IMR-90 (cell line): Measurements from ENCODE around the gene PARVB. TPM values are rescaled to one million over a fixed set of nuclear protein-coding genes. Genes with fewer than 3 reads are reported as not detected.

ENCODE experiments used
- ATAC-seq: fragments of 200-7000 bp; cut with Tn5 transposase; 2 replicates; pipeline ENCODE4 v1.9.1; 2020; ENCODE audit warnings: low read depth, mild to moderate bottlenecking, moderate library complexity
- BruUV-seq: library from RNA; stranded (reverse); fragments of 400-500 nt; replicated peaks from 2 replicates; lab custom pipeline; 2021; lab: Mats Ljungman, UMichigan
- CTCF ChIA-PET: fragments of 300-600 bp; formaldehyde crosslinking; extraction: SDS; loops from one replicate; lab custom pipeline; 2021; ENCODE audit warnings: antibody characterized with exemption; lab: Yijun Ruan, JAX
- POLR2A ChIA-PET: fragments of 300-600 bp; sonication (Branson Sonifier 250); formaldehyde crosslinking; loops from one replicate; lab custom pipeline; 2022; ENCODE audit warnings: antibody characterized with exemption; ENCODE audit not compliant: unreplicated experiment; lab: Charles Lee
- DNase-seq: peaks from one replicate; pipeline ENCODE4 v3.0.0; 2013
- H2AFZ ChIP-seq: replicated peaks from 2 replicates; pipeline ENCODE3; 2013; ENCODE audit warnings: low read length, mild to moderate bottlenecking; ENCODE audit not compliant: poor library complexity
- H2AK5ac ChIP-seq: 2 replicates; pipeline ENCODE4 v1.6.1; 2013; ENCODE audit warnings: low read depth, low read length, inconsistent platforms
- H2AK9ac ChIP-seq: replicated peaks from 2 replicates; pipeline ENCODE3; 2013; ENCODE audit warnings: mild to moderate bottlenecking, low read depth, low read length, moderate library complexity; ENCODE audit not compliant: poor library complexity
- H2BK120ac ChIP-seq: 2 replicates; pipeline ENCODE4 v1.6.1; 2013; ENCODE audit warnings: low read depth, low read length, inconsistent platforms
- H2BK15ac ChIP-seq: 3 replicates; pipeline ENCODE4 v1.6.1; 2013; ENCODE audit warnings: low read depth, low read length, inconsistent platforms
- H2BK20ac ChIP-seq: 2 replicates; pipeline ENCODE4 v1.6.1; 2013; ENCODE audit warnings: low read depth, mild to moderate bottlenecking, inconsistent platforms, low read length, moderate library complexity
- H2BK5ac ChIP-seq: 2 replicates; pipeline ENCODE4 v1.6.1; 2013; ENCODE audit warnings: mild to moderate bottlenecking, low read depth, low read length, inconsistent platforms; ENCODE audit not compliant: poor library complexity, severe bottlenecking
- H3K14ac ChIP-seq: replicated peaks from 2 replicates; pipeline ENCODE4 v1.6.1; 2013; ENCODE audit warnings: low read depth, low read length, inconsistent platforms
- H3K18ac ChIP-seq: 2 replicates; pipeline ENCODE4 v1.6.1; 2013; ENCODE audit warnings: low read depth, low read length, control low read depth
- H3K23ac ChIP-seq: 2 replicates; pipeline ENCODE4 v1.6.1; 2013; ENCODE audit warnings: low read depth, low read length, inconsistent platforms
- H3K27ac ChIP-seq: 2 replicates; pipeline ENCODE4 v1.5.1; 2013; ENCODE audit warnings: mild to moderate bottlenecking, control low read depth, low read length; ENCODE audit not compliant: insufficient read depth
- H3K27me3 ChIP-seq: 2 replicates; pipeline ENCODE4 v1.6.1; 2013; ENCODE audit warnings: low read length; ENCODE audit not compliant: control insufficient read depth, insufficient read depth
- H3K36me3 ChIP-seq: 2 replicates; pipeline ENCODE4 v1.6.1; 2013; ENCODE audit warnings: low read length, mixed read lengths; ENCODE audit not compliant: control insufficient read depth, insufficient read depth
- H3K4ac ChIP-seq: 2 replicates; pipeline ENCODE4 v1.6.1; 2013; ENCODE audit warnings: low read depth, low read length, inconsistent platforms
- H3K4me1 ChIP-seq: 2 replicates; pipeline ENCODE4 v1.6.1; 2013; ENCODE audit warnings: low read length, mixed read lengths; ENCODE audit not compliant: control insufficient read depth, insufficient read depth
- H3K4me2 ChIP-seq: 2 replicates; pipeline ENCODE4 v1.6.1; 2013; ENCODE audit warnings: low read depth, mild to moderate bottlenecking, control low read depth, low read length, moderate library complexity
- H3K4me3 ChIP-seq: 2 replicates; pipeline ENCODE4 v1.5.1; 2013; ENCODE audit warnings: low read depth, mild to moderate bottlenecking, control low read depth, low read length, moderate library complexity; ENCODE audit not compliant: insufficient read depth
- H3K56ac ChIP-seq: 2 replicates; pipeline ENCODE4 v1.6.1; 2013; ENCODE audit warnings: low read length, inconsistent platforms; ENCODE audit not compliant: insufficient read depth; ENCODE audit errors: extremely low read depth
- H3K79me1 ChIP-seq, 2 experiments: 2 replicates each; pipeline ENCODE4 v1.6.1; 2013; ENCODE audit warnings: low read length in 2 of 2, inconsistent platforms in 1 of 2, low read depth in 1 of 2
- H3K9ac ChIP-seq: 2 replicates; pipeline ENCODE4 v1.6.1; 2013; ENCODE audit warnings: low read depth, low read length, control low read depth
- H3K9me1 ChIP-seq: 2 replicates; pipeline ENCODE4 v1.6.1; 2013; ENCODE audit warnings: low read length, inconsistent platforms; ENCODE audit not compliant: insufficient read depth
- H3K9me3 ChIP-seq: 2 replicates; pipeline ENCODE4 v1.6.1; 2013; ENCODE audit warnings: low read length; ENCODE audit not compliant: control insufficient read depth, insufficient read depth
- H4K20me1 ChIP-seq: 2 replicates; pipeline ENCODE4 v1.6.1; 2013; ENCODE audit warnings: low read length, inconsistent platforms; ENCODE audit not compliant: insufficient read depth
- H4K5ac ChIP-seq: 2 replicates; pipeline ENCODE4 v1.6.1; 2013; ENCODE audit warnings: mild to moderate bottlenecking, low read depth, low read length, control low read depth
- H4K8ac ChIP-seq, 2 experiments: 2 replicates each; pipeline ENCODE4 v1.6.1; 2013; ENCODE audit warnings: low read depth in 2 of 2, low read length in 2 of 2, control low read depth in 1 of 2, inconsistent platforms in 1 of 2
- H4K91ac ChIP-seq: 2 replicates; pipeline ENCODE4 v1.6.1; 2013; ENCODE audit warnings: low read depth, low read length, inconsistent platforms; ENCODE audit not compliant: insufficient read depth
- BHLHE40 ChIP-seq: fragments of 150-350 bp; IDR thresholded peaks from 2 replicates; pipeline ENCODE4 v1.6.1; 2016; ENCODE audit warnings: mild to moderate bottlenecking, low read depth, low read length
- CEBPB ChIP-seq: IDR thresholded peaks from 2 replicates; pipeline ENCODE4 v1.6.1; 2012; ENCODE audit warnings: low read depth, low read length, improper control_type of control experiment
- CHD1 ChIP-seq: IDR thresholded peaks from 2 replicates; pipeline ENCODE4 v1.6.1; 2012; ENCODE audit warnings: low read depth, low read length, improper control_type of control experiment
- CTCF ChIP-seq: conservative IDR thresholded peaks from 2 replicates; pipeline ENCODE4 v1.5.1; 2012; ENCODE audit warnings: mild to moderate bottlenecking, low read depth, low read length, improper control_type of control experiment
- ELK1 ChIP-seq: fragments of 150-350 bp; IDR thresholded peaks from 2 replicates; pipeline ENCODE4 v1.6.1; 2016; ENCODE audit warnings: low read depth, mild to moderate bottlenecking, low read length, moderate library complexity, borderline replicate concordance
- FOS ChIP-seq: fragments of 150-350 bp; IDR thresholded peaks from 2 replicates; pipeline ENCODE4 v1.6.1; 2016; ENCODE audit warnings: low read depth, low read length
- MAFK ChIP-seq: IDR thresholded peaks from 2 replicates; pipeline ENCODE4 v1.6.1; 2012; ENCODE audit warnings: low read depth, low read length, improper control_type of control experiment
- MAZ ChIP-seq: IDR thresholded peaks from 2 replicates; pipeline ENCODE4 v1.6.1; 2012; ENCODE audit warnings: low read depth, mild to moderate bottlenecking, low read length, improper control_type of control experiment, moderate library complexity, borderline replicate concordance
- MXI1 ChIP-seq: IDR thresholded peaks from 2 replicates; pipeline ENCODE4 v1.6.1; 2012; ENCODE audit warnings: low read depth, mild to moderate bottlenecking, low read length, moderate library complexity, borderline replicate concordance
- NFE2L2 ChIP-seq: fragments of 150-350 bp; IDR thresholded peaks from 2 replicates; pipeline ENCODE4 v1.6.1; 2016; ENCODE audit warnings: low read depth, mild to moderate bottlenecking, low read length
- POLR2A ChIP-seq: IDR thresholded peaks from 2 replicates; pipeline ENCODE4 v1.6.1; 2012; ENCODE audit warnings: mild to moderate bottlenecking, low read depth, low read length
- RAD21 ChIP-seq: IDR thresholded peaks from 2 replicates; pipeline ENCODE4 v1.6.1; 2012; ENCODE audit warnings: low read length, improper control_type of control experiment
- RCOR1 ChIP-seq: IDR thresholded peaks from 2 replicates; pipeline ENCODE4 v1.6.1; 2012; ENCODE audit warnings: mild to moderate bottlenecking, low read length, improper control_type of control experiment; ENCODE audit not compliant: insufficient replicate concordance
- RFX5 ChIP-seq: IDR thresholded peaks from 2 replicates; pipeline ENCODE4 v1.8.0; 2012; ENCODE audit warnings: low read depth, mild to moderate bottlenecking, low read length, moderate library complexity
- SMC3 ChIP-seq: fragments of 150-350 bp; IDR thresholded peaks from 2 replicates; pipeline ENCODE4 v1.6.1; 2016; ENCODE audit warnings: low read depth, mild to moderate bottlenecking, antibody characterized with exemption, low read length, moderate library complexity
- WGBS, 2 experiments: methylation state at CpG; one replicate each; pipeline versions ENCODE4 v1.1.5 to v1.1.7; 2013; ENCODE audit warnings: missing lambda C conversion rate in 2 of 2; ENCODE audit not compliant: insufficient read length in 1 of 2; ENCODE audit errors: extremely low coverage in 2 of 2; 5-methylcytosine and 5-hydroxymethylcytosine counted together
- dilution Hi-C: fragments of 300-500 bp; cut with HindIII; formaldehyde crosslinking; loops from one replicate; pipeline ENCODE4 v1.14.3; 2018; ENCODE audit warnings: low sequenced_read_pairs; ENCODE audit not compliant: unreplicated experiment
- in situ Hi-C: fragments of 300-500 bp; cut with MboI; formaldehyde crosslinking; loops from 3 replicates; pipeline ENCODE4 v1.14.3; 2019; ENCODE audit warnings: low sequenced_read_pairs, inconsistent platforms, mixed read lengths
- intact Hi-C: fragments of 100-400 bp; cut with micrococcal nuclease; formaldehyde crosslinking; loops from 2 replicates; pipeline ENCODE4 v1.10.0; 2022
- polyA plus RNA-seq, 3 experiments: library from polyadenylated mRNA; depleted of rRNA; stranded (reverse); fragments of >200 nt; gene quantifications; 2 replicates each; pipeline ENCODE4 v1.2.3, GENCODE V29; 2012; ENCODE audit warnings: low replicate concordance in 1 of 3
- total RNA-seq: library from RNA; depleted of rRNA; stranded (reverse); fragments of >200 nt; gene quantifications from 2 replicates; pipeline ENCODE4 v1.2.3, GENCODE V29; 2012
- TF ChIP-seq, protein P1 (sequence below): fragments of 150-350 bp; IDR thresholded peaks from 2 replicates; pipeline ENCODE4 v1.6.1; 2017; ENCODE audit warnings: mild to moderate bottlenecking, antibody characterized with exemption, low read length, low read depth

PARVB gene
- total and polyA plus RNA-seq, 2 of the 4 experiments (the other 2 are of a cell fraction), result 44.3 to 53.9 TPM

GRCh38 chr22:44194569-44194968 lies 170.5 kb downstream of the PARVB start:
- no peak for TF ChIP-seq RFX5
- no peak for TF ChIP-seq CHD1
- TF ChIP-seq FOS, result no peak
- TF ChIP-seq BHLHE40, result no peak
- TF ChIP-seq CTCF, result no peak
- no peak for TF ChIP-seq NFE2L2
- no peak for TF ChIP-seq SMC3
- no peak for TF ChIP-seq RAD21
- TF ChIP-seq MAFK, result no peak
- no peak for TF ChIP-seq ELK1
- TF ChIP-seq, protein P1, sequence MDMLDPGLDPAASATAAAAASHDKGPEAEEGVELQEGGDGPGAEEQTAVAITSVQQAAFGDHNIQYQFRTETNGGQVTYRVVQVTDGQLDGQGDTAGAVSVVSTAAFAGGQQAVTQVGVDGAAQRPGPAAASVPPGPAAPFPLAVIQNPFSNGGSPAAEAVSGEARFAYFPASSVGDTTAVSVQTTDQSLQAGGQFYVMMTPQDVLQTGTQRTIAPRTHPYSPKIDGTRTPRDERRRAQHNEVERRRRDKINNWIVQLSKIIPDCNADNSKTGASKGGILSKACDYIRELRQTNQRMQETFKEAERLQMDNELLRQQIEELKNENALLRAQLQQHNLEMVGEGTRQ, result no peak
- no peak for TF ChIP-seq CEBPB
- no peak for TF ChIP-seq RCOR1
- no peak for TF ChIP-seq POLR2A
- no peak for TF ChIP-seq MAZ
- no peak for TF ChIP-seq MXI1
- H3K27me3 ChIP-seq, result peaks cover 38% of the 10 kb centered on the region
- H3K18ac ChIP-seq, result no peak overlapping the region
- no peak overlapping the region for H2BK15ac ChIP-seq
- in situ Hi-C loops (no loop called here), intact Hi-C loops (no loop called here), dilution Hi-C loops (no loop called here)
- peaks cover 2% of the 10 kb centered on the region; the same call in 1 of the 2 replicates for H3K4me1 ChIP-seq
- no peak overlapping the region for H4K5ac ChIP-seq
- no peak overlapping the region for H2AFZ ChIP-seq
- WGBS, 2 experiments, result 72 to 100% methylated on average over 1 to 2 of the region's 2 CpGs
- H4K20me1 ChIP-seq, result no peaks in the 10 kb centered on the region
- H3K4ac ChIP-seq, result no peak overlapping the region
- no peaks in the 10 kb centered on the region for H3K79me1 ChIP-seq
- no peak overlapping the region for H3K23ac ChIP-seq
- H3K9me1 ChIP-seq, result no peaks in the 10 kb centered on the region; the same call in 1 of the 2 replicates
- H4K91ac ChIP-seq, result no peak overlapping the region
- no peak overlapping the region for H3K56ac ChIP-seq
- POLR2A ChIA-PET, result no interaction called here
- H4K8ac ChIP-seq, result no peak overlapping the region
- ATAC-seq (no peak), DNase-seq (no peak)
- no peak overlapping the region for H3K27ac ChIP-seq
- no peak overlapping the region for H2AK9ac ChIP-seq
- BruUV-seq, result no TSS peak
- H3K9me3 ChIP-seq, result no peaks in the 10 kb centered on the region
- H2BK5ac ChIP-seq, result peak overlapping the region; percentile 41
- H3K14ac ChIP-seq, result no peak overlapping the region
- H3K4me2 ChIP-seq, result no peak overlapping the region
- H3K9ac ChIP-seq, result no peak overlapping the region
- no peaks in the 10 kb centered on the region for H3K36me3 ChIP-seq
- no peak overlapping the region for H2AK5ac ChIP-seq
- H3K4me3 ChIP-seq, result no peak overlapping the region
- no peak overlapping the region for H2BK20ac ChIP-seq
- CTCF ChIA-PET, result no interaction called here
- no peak overlapping the region for H2BK120ac ChIP-seq
